Measurements from ENCODE around the gene PTPRA. TPM values are rescaled to one million over a fixed set of nuclear protein-coding genes. Genes with fewer than 3 reads are reported as not detected.

PTPRA gene
- total RNA-seq, 4 donors from 2014 or later = 26.2 to 53.7 (median 42.4) TPM

- H3K4me3 ChIP-seq = peak overlapping the region; percentile 24 to 64 (median 36)
- no peak for DNase-seq
- intact Hi-C loops (cut with DNase I) = no loop called here
- H3K27me3 ChIP-seq = peaks cover 0 to 72% (median 10%) of the 10 kb centered on the region in 4 donors
- 56% methylated on average over 10 of the region's 76 CpGs; no CpG with 5 or more reads in 1 of the 2 donors for WGBS, 2 donors
- H3K27ac ChIP-seq = no peak overlapping the region
- peaks cover 5 to 25% (median 13%) of the 10 kb centered on the region in 3 donors for H3K4me1 ChIP-seq
- no peaks in the 10 kb centered on the region for H3K9me3 ChIP-seq
- no peaks in the 10 kb centered on the region for H3K36me3 ChIP-seq
- no peak for TF ChIP-seq POLR2A (IDR thresholded peaks at IDR 0.05)
- TF ChIP-seq CTCF (IDR thresholded peaks at IDR 0.05) = no peak
These were observed 210.0 kb downstream of the PTPRA start for GRCh38 chr20:3082955-3083952.

DNA sequence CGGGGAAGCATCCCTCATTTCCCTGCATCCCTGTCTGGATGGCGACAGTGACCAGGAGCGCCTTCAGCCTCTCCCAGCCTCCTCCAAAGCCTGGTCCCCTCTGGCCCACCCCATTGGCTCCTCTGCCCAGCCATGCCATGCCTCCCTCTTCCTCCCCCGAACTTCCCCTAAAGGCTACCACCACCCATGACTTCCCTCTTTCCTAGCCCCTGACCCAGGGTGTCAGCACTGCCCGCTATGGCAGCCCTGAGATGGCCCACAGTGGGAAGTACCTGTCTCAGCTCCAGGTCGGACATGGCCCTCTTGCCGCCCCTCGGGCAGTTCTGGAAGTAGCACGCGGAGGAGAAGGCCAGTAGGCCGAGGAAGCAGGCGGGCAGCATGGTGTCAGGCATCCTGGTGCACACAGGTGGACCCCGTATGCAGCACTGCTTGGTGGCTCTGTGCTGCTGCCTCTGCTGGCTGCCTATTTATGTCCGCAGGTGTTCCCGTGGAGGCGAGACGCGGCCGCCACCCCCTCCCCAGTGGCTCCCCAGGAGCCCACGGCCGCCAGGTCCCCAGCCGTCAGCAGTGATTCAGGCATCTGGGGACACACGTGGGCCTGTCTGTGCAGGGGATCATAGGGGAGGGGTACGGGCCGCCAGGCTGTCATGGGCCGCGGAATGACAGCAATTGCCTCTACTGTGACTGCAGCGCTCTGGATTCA is 211.2 kb downstream of the PTPRA start, which contains the start of gene AVP:
Gene AVP (minus strand): TSS at position 442 of the 703 bp plus-strand sequence. CDS start 50 bp downstream, at position 392.
- Histone ChIP-seq H3K27ac (no peak within 1 kb of the TSS), H3K9me3 (no peaks in the 10 kb centered on the region), H3K27me3 (peaks cover 0 to 72% (median 10%) of the 10 kb centered on the region in 4 donors), H3K4me3 (no peak within 1 kb of the TSS), H3K36me3 (no peaks in the 10 kb centered on the region), H3K4me1 (peaks cover 5 to 25% (median 13%) of the 10 kb centered on the region in 3 donors)
- intact Hi-C loops (cut with DNase I) = no loop called here
- 79 to 84% methylated on average over 4 to 13 of the region's 28 CpGs for WGBS, 2 donors
- DNase-seq = no peak
- no peak for TF ChIP-seq CTCF (IDR thresholded peaks at IDR 0.05)
- TF ChIP-seq POLR2A (IDR thresholded peaks at IDR 0.05) = no peak

- Histone ChIP-seq H3K4me3 (no peak overlapping the region), H3K27ac (no peak overlapping the region), H3K4me1 (peaks cover 5 to 25% (median 13%) of the 10 kb centered on the region in 3 donors), H3K36me3 (no peaks in the 10 kb centered on the region), H3K27me3 (peaks cover 0 to 74% (median 10%) of the 10 kb centered on the region in 4 donors), H3K9me3 (no peaks in the 10 kb centered on the region)
- WGBS, 2 donors = 81 to 97% methylated on average over 7 of the region's 7 CpGs
- TF ChIP-seq CTCF (IDR thresholded peaks at IDR 0.05) (no peak), POLR2A (IDR thresholded peaks at IDR 0.05) (no peak)
- intact Hi-C loops (cut with DNase I) = no loop called here
- DNase-seq = no peak
These were observed 211.7 kb downstream of the PTPRA start for GRCh38 chr20:3084986-3085360.

DNA sequence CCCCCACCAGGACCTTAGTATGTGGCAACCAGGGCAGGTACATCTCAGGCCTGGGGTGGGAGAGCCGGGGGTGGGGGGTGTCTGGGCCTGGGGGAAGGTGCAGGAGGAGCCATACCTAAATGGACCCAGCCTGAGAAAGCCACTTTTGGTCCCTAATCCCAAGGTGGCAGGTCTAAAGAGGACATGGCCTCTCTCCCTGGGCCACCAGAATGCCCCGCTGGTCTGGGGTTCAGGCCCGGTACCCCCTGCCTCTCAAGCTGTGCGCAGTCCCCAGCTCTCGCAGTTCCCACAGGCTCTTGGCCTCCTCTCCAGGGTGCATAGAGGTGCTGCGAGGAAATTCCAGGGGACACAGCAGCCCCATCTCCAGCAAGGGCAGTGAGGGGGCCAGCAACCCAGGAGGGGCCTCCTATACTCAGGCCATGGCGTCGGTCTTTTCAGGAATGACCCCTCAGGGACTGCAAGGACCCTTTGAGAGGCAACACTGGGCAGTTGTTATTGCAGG is 212.3 kb downstream of the PTPRA start:
- Histone ChIP-seq H3K27me3 (peaks cover 0 to 74% (median 10%) of the 10 kb centered on the region in 4 donors), H3K4me3 (no peak overlapping the region), H3K9me3 (no peaks in the 10 kb centered on the region), H3K36me3 (no peaks in the 10 kb centered on the region), H3K4me1 (peaks cover 5 to 24% (median 13%) of the 10 kb centered on the region in 3 donors), H3K27ac (no peak overlapping the region)
- no peak for DNase-seq
- intact Hi-C loops (cut with DNase I) = no loop called here
- no peak for TF ChIP-seq POLR2A (IDR thresholded peaks at IDR 0.05)
- no peak for TF ChIP-seq CTCF (IDR thresholded peaks at IDR 0.05)
- 95 to 100% methylated on average over 3 to 4 of the region's 8 CpGs for WGBS, 2 donors
